Stimulated activated CD8-positive, alpha-beta memory T cell treated with anti-CD3 and anti-CD28 coated beads, Interleukin-4, amount 100 ng/mL, for 4 hours (primary cell): ENCODE results near the gene IKZF3.
"Not testable (repeated sequence)": the region's sequence is repeated elsewhere in the genome, so short reads cannot be mapped to it uniquely, and the experiment has no call there.

ENCODE experiments used
- DNase-seq, 2 donors: peaks; one replicate each; pipeline ENCODE4 v3.0.0-alpha.2; 2020; ENCODE audit warnings: low read depth in 2 of 2, low spot score in 1 of 2

The IKZF3 gene

GRCh38 chr17:39863918-39864746 is at the start of gene IKZF3:
Gene IKZF3 (minus strand): TSS chr17:39864312. CDS start chr17:39864126, 186 bp downstream.
- peak; percentile 42 to 67 for DNase-seq

- no peak for DNase-seq
Observed at GRCh38 chr17:39908789-39909352, 44.8 kb upstream of the IKZF3 start.

GRCh38 chr17:39904990-39905288 is 40.8 kb upstream of the IKZF3 start:
- no peak for DNase-seq

GRCh38 chr17:39903158-39903884 is 39.2 kb upstream of the IKZF3 start:
- DNase-seq: no peak

- DNase-seq: not testable (repeated sequence)
Observed at GRCh38 chr17:39902027-39902426, 37.9 kb upstream of the IKZF3 start.

- DNase-seq: no peak
Observed at GRCh38 chr17:39899215-39899614, 35.1 kb upstream of the IKZF3 start.

- DNase-seq: no peak
Observed at GRCh38 chr17:39898088-39898487, 34.0 kb upstream of the IKZF3 start.

- no peak for DNase-seq
Observed at GRCh38 chr17:39894681-39895376, 30.7 kb upstream of the IKZF3 start.

GRCh38 chr17:39889200-39889599 is 25.1 kb upstream of the IKZF3 start:
- DNase-seq: no peak

- no peak for DNase-seq
Observed at GRCh38 chr17:39887078-39887477, 23.0 kb upstream of the IKZF3 start.

- not testable (repeated sequence) for DNase-seq
Observed at GRCh38 chr17:39886102-39886501, 22.0 kb upstream of the IKZF3 start.

- DNase-seq: no peak
Observed at GRCh38 chr17:39872751-39873150, 8.6 kb upstream of the IKZF3 start.

GRCh38 chr17:39871801-39872200 is 7.7 kb upstream of the IKZF3 start:
- DNase-seq: no peak

GRCh38 chr17:39870776-39871175 is 6.7 kb upstream of the IKZF3 start:
- DNase-seq: no peak

- DNase-seq: no peak
Observed at GRCh38 chr17:39868554-39868942, 4.4 kb upstream of the IKZF3 start.

- DNase-seq: peak in 1 of 2 donors; percentile 30
Observed at GRCh38 chr17:39867880-39868553, 3.9 kb upstream of the IKZF3 start, which contains the start of gene ZPBP2. Gene ZPBP2 (plus strand): TSS chr17:39868202. CDS start chr17:39868355, 153 bp downstream.

GRCh38 chr17:39867084-39867879 is 3.2 kb upstream of the IKZF3 start:
- peak; percentile 9 to 23 for DNase-seq

- no peak for DNase-seq
Observed at GRCh38 chr17:39866013-39866730, 2.1 kb upstream of the IKZF3 start.

GRCh38 chr17:39863244-39863917 is 731 bp downstream of the IKZF3 start:
- DNase-seq: no peak
